ENCODE measurements around the gene SPINK7.
"Not testable (repeated sequence)": the region's sequence is repeated elsewhere in the genome, so short reads cannot be mapped to it uniquely, and the experiment has no call there.

Gene SPINK7

DNA sequence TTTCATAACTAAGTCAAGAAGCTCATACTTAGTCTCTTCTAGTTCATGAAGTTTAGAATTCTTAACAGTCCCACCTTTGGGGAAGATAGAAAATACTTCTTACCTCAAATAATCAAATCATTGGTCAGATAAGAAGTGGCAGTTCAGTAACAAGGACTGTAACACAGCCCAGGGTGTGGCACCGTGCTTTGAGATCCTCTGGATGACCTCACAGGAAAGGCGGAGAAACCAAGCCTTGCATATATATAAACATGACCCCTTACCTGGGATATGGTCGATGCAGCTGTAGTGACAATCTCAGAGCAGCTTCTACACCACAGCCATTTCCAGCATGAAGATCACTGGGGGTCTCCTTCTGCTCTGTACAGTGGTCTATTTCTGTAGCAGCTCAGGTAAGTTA lies at the start of gene SPINK7:
TSS of gene SPINK7 (plus strand) at position 271 of the 400 bp plus-strand sequence. CDS start at position 332, 61 bp downstream.
- no peak for DNase-seq (ENCODE audit: extremely low read depth, low read depth)

DNA sequence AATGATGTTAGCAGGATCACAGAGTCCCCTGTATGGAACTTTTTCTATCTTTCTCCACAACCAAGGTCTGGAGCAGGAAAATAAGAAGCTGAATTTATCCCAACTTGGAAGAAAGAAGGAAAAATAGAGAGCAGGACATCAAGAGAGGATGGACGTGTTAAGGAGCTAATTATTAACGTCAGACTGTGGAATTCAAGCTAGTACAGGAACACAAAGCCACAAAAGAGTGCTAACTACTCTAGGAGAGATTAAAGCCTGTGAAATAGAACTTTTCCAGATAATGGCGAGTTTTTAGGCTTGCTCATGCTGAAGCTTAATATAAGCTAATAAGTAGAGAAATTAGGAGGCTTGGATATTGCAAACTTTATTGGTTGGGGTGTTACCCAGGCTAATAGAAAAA lies 44.3 kb upstream of the SPINK7 start:
- no peak for DNase-seq (ENCODE audit: extremely low read depth, low read depth)

More for the DNA sequence above, at the start of gene SPINK7:
- TF ChIP-seq, protein P1, sequence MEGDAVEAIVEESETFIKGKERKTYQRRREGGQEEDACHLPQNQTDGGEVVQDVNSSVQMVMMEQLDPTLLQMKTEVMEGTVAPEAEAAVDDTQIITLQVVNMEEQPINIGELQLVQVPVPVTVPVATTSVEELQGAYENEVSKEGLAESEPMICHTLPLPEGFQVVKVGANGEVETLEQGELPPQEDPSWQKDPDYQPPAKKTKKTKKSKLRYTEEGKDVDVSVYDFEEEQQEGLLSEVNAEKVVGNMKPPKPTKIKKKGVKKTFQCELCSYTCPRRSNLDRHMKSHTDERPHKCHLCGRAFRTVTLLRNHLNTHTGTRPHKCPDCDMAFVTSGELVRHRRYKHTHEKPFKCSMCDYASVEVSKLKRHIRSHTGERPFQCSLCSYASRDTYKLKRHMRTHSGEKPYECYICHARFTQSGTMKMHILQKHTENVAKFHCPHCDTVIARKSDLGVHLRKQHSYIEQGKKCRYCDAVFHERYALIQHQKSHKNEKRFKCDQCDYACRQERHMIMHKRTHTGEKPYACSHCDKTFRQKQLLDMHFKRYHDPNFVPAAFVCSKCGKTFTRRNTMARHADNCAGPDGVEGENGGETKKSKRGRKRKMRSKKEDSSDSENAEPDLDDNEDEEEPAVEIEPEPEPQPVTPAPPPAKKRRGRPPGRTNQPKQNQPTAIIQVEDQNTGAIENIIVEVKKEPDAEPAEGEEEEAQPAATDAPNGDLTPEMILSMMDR (IDR thresholded peaks at IDR 0.05; ENCODE audit: low read depth, low read length), result no peak

DNA sequence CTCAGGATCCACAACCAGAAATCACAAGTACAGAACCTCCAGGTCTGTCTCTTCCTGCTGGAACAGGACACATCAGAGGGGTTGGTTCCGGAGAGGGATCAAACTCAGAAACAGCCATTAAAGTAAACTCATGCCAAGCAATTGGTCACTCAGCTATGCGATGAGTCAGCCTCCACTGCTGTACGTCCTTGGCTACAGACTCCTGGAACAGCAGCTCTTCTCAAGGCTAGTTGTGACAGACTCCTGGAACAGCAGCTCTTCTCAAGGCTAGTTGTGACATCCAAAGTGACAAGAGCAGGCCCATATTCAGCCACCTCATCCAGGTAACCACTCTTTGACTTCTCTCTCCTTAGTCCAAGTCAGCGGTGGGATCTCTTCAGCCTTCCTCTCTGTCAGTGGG lies 43.7 kb upstream of the SPINK7 start, which contains the start of gene SPINK13:
TSS of gene SPINK13 (plus strand) at position 229 of the 400 bp plus-strand sequence. CDS start 1,279 bp downstream, outside the sequence.
- TF ChIP-seq, protein P1 (IDR thresholded peaks at IDR 0.05; ENCODE audit: low read depth, low read length), result no peak
- no peak for DNase-seq (ENCODE audit: extremely low read depth, low read depth)

More for the DNA sequence above, 44.3 kb upstream of the SPINK7 start:
- TF ChIP-seq, protein P1 (IDR thresholded peaks at IDR 0.05; ENCODE audit: low read depth, low read length), result no peak

DNA sequence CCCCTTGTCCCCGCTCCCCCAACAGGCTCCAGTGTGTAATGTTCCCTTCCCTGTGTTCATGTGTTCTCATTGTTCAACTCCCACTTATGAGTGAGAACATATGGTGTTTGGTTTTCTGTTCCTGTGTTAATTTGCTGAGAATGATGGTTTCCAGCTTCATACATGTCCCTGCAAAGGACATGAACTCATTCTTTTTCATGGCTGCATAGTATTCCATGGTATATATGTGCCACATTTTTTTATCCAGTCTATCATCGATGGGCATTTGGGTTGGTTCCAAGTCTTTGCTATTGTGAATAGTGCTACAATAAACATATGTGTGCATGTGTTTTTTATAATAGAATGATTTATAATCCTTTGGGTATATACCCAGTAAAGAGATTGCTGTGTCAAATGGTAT lies 37.1 kb upstream of the SPINK7 start:
- DNase-seq (ENCODE audit: extremely low read depth, low read depth), result not testable (repeated sequence)

DNA sequence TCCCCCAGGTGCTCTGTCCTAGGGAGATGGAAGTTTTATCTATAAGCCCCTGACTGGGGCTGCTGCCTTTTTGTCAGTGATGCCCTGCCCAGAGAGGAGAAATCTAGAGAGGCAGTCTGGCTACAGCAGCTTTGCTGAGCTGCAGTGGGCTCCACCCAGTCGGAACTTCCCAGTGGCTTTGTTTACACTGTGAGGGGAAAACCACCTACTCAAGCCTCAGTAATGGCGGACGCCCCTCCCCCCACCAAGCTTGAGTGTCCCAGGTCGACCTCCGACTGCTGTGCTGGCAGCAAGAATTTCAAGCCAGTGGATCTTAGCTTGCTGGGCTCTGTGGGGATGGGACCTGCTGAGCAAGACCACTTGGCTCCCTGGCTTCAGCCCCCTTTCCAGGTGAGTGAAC lies 31.3 kb upstream of the SPINK7 start:
- DNase-seq (ENCODE audit: extremely low read depth, low read depth), result not testable (repeated sequence)

DNA sequence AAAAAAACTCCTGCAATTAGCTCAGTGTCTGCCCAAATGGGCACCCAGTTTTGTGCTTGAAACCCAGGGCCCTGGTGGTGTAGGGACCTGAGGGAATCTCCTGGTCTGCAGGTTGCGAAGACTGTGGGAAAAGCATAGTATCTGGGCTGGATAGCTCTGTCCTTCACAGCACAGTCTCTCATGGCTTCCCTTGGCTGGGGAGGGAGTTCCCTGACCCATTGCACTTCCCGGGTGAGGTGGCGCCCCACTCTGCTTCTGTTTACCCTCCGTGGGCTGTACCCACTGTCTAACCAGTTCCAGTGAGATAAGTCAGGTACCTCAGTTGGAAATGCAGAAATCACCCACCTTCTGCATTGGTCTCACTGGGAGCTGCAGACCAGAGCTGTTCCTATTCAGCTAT lies 30.9 kb upstream of the SPINK7 start:
- DNase-seq (ENCODE audit: extremely low read depth, low read depth), result not testable (repeated sequence)

DNA sequence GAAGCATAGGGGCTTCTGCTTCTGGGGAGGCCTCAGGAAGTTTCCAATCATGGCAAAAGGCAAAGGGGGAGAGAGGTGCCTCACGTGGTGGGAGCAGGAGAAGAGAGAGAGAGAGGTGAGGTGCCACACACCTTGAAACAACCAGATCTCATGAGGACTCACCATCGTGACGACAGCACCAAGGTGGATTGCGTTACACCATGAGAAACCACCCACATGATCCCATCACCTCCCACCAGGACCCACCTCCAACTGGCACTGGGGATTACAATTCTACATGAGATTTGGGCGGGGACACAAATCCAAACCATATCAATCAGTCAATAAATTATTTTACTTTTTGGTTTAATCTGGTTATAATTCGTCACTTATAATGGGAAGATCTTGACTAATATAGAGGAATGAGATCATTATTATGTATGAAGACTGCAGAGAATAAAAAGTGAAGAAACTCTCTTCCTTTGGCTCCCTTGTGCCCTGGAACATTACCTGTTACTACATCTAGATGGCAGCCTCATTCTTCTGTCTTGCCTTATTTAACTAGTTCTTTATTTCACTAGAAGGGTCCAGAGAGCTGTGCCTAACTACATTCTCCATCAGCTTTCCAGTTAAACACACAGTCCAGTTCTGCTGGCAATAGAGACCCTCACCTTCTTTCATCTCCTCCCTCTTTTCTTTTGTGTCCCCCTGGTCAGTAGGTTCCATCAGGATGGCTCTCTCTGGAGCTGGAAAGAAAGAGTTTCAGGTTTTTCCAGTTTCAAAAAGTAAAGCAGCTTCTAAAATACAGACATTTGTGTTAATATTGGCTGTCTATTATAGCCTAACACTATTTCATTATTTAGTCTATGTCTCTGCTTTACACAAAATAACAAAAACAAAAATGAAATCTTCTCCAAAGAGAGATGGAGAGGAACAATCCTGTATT lies 21.7 kb upstream of the SPINK7 start:
- TF ChIP-seq, protein P1 (IDR thresholded peaks at IDR 0.05; ENCODE audit: low read depth, low read length), result peak; percentile 11
- no peak for DNase-seq (ENCODE audit: extremely low read depth, low read depth)

DNA sequence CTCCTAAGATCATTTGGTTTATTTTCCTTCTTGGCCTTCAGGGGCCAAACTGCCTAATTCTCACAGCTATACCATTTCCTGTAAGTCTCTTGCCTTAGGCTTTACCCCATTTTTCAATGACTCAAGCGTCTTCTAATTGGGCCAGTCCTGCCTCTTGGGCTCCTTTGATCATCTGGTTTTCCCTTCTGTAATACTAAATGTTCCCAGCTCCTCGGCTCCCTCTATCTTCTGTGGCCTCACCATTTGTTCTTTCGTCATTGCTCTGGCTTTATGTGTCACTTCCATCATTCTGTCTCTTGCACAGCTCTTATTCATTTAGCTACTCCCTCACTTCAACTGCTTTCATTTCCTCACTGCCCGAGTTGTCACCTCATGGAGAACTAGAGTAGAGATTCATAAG lies 14.5 kb upstream of the SPINK7 start:
- TF ChIP-seq, protein P1 (IDR thresholded peaks at IDR 0.05; ENCODE audit: low read depth, low read length), result no peak
- no peak for DNase-seq (ENCODE audit: extremely low read depth, low read depth)

DNA sequence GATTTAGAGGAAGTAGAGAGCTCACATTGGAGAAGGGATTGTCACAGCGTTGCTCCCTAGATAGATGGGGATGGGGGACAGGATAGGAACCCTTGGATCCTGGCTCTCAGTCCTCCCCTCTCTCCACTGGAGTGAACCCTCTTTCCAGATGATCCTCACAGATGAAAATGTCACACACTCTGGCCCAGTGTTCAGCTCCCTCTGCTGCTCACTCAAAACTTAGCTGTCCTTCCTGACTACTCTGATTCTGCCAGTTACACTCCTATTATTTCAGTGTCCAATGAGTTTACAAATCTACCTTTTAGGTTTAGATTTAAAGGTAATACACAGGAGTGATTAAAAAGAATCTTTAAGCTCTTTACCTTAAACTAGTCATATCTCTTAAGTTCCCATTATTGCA lies 5.8 kb upstream of the SPINK7 start:
- DNase-seq (ENCODE audit: extremely low read depth, low read depth), result no peak
- TF ChIP-seq, protein P1 (IDR thresholded peaks at IDR 0.05; ENCODE audit: low read depth, low read length), result no peak

Data from AG09319 (cell line).